HepG2 (cell line): ENCODE data around the gene METTL23. TPM values are rescaled to one million over a fixed set of nuclear protein-coding genes. Genes with fewer than 3 reads are reported as not detected.

Source experiments
- HMG20B ChIP-seq: conservative IDR thresholded peaks from 2 replicates; pipeline ENCODE4 v1.6.1; 2016; ENCODE audit warnings: missing genetic modification reagents, missing compliant biosample characterization
- HNF1B ChIP-seq: sonication (generic); formaldehyde crosslinking; IDR thresholded peaks from 2 replicates; pipeline ENCODE4 v1.5.1; 2020; ENCODE audit warnings: mild to moderate bottlenecking, moderate library complexity, missing genetic modification reagents
- JUN ChIP-seq: sonication (generic); formaldehyde crosslinking; IDR thresholded peaks from 2 replicates; pipeline ENCODE4 v1.4.0; 2020; ENCODE audit warnings: mild to moderate bottlenecking, missing genetic modification reagents
- NR2F1 ChIP-seq, 2 experiments: fragments of 450-650 bp in 1 of 2; formaldehyde crosslinking in 1 of 2; IDR thresholded peaks; 2 replicates each; pipeline versions ENCODE4 v1.5.0 to v1.6.1; 2016 to 2020; ENCODE audit warnings: mild to moderate bottlenecking in 1 of 2, missing compliant biosample characterization in 1 of 2, missing genetic modification reagents in 1 of 2, moderate library complexity in 1 of 2
- RNF2 ChIP-seq: fragments of 450-650 bp; conservative IDR thresholded peaks from 2 replicates; pipeline ENCODE4 v1.6.1; 2016; ENCODE audit warnings: low read depth
- SALL1 ChIP-seq: sonication (generic); formaldehyde crosslinking; IDR thresholded peaks from 2 replicates; pipeline ENCODE4 v1.8.0; 2022; ENCODE audit warnings: mild to moderate bottlenecking, missing genetic modification reagents
- SNRNP70 ChIP-seq: fragments of 200-400 bp; formaldehyde crosslinking; IDR thresholded peaks from 2 replicates; pipeline ENCODE4 v1.6.1; 2017; ENCODE audit warnings: mild to moderate bottlenecking, low read depth, low read length, moderate library complexity
- SSRP1 ChIP-seq: IDR thresholded peaks from 2 replicates; pipeline ENCODE4 v1.6.1; 2016; ENCODE audit warnings: control low read depth
- ZNF138 ChIP-seq: sonication (generic); formaldehyde crosslinking; IDR thresholded peaks from 2 replicates; pipeline ENCODE4 v1.5.0; 2020; ENCODE audit warnings: mild to moderate bottlenecking, low read depth, missing genetic modification reagents
- ZNF510 ChIP-seq: sonication (generic); formaldehyde crosslinking; IDR thresholded peaks from 2 replicates; pipeline ENCODE4 v1.4.0; 2020; ENCODE audit warnings: low read depth, mild to moderate bottlenecking, missing genetic modification reagents
- ZNF552 ChIP-seq: sonication (generic); formaldehyde crosslinking; IDR thresholded peaks from 2 replicates; pipeline ENCODE4 v1.9.0; 2022; ENCODE audit warnings: missing genetic modification reagents, mild to moderate bottlenecking, borderline replicate concordance
- ZNF557 ChIP-seq: sonication (generic); formaldehyde crosslinking; IDR thresholded peaks from 2 replicates; pipeline ENCODE4 v1.4.0; 2020; ENCODE audit warnings: missing genetic modification reagents
- ZNF687 ChIP-seq: sonication (generic); formaldehyde crosslinking; IDR thresholded peaks from 2 replicates; pipeline ENCODE4 v1.5.1; 2020; ENCODE audit warnings: mild to moderate bottlenecking, missing genetic modification reagents, moderate library complexity
- ZNF792 ChIP-seq: IDR thresholded peaks from 2 replicates; pipeline ENCODE4 v1.6.1; 2016
- ZNF883 ChIP-seq: sonication (generic); formaldehyde crosslinking; IDR thresholded peaks from 2 replicates; pipeline ENCODE4 v1.5.1; 2020; ENCODE audit warnings: mild to moderate bottlenecking, missing genetic modification reagents; ENCODE audit errors: not compliant biosample characterization
- polyA plus RNA-seq, 8 experiments: library from polyadenylated mRNA; depleted of rRNA in 3 of 8; stranded (reverse) in 7 of 8; unstranded in 1 of 8; fragments of >200 nt; fragmentation: Illumina TruSeq in 4 of 8; extraction: Trizol in 4 of 8; gene quantifications; 2 replicates each; pipeline versions ENCODE4 v1.2.1 to v1.2.3, GENCODE V29; 2011 to 2016; ENCODE audit warnings: low read depth in 4 of 8, missing spikeins in 1 of 8, mixed read lengths in 1 of 8; ENCODE audit not compliant: insufficient read depth in 1 of 8
- total RNA-seq, 5 experiments: library from RNA; depleted of rRNA; stranded (reverse); fragments of >200 nt; fragmentation: Illumina TruSeq; extraction: Trizol; gene quantifications; 2 replicates each; pipeline ENCODE4 v1.2.3, GENCODE V29; 2016; ENCODE audit warnings: low read depth in 1 of 5
- TF ChIP-seq, protein P1 (sequence below): sonication (generic); formaldehyde crosslinking; conservative IDR thresholded peaks from 2 replicates; pipeline ENCODE4 v1.8.0; 2022; ENCODE audit warnings: mild to moderate bottlenecking, moderate library complexity, missing genetic modification reagents
- TF ChIP-seq, protein P2 (sequence below): sonication (generic); formaldehyde crosslinking; IDR thresholded peaks from 2 replicates; pipeline ENCODE4 v1.4.0; 2020; ENCODE audit warnings: missing genetic modification reagents, low read depth, mild to moderate bottlenecking, borderline replicate concordance
- TF ChIP-seq, protein P3 (sequence below): sonication (generic); formaldehyde crosslinking; IDR thresholded peaks from 2 replicates; pipeline ENCODE4 v1.4.0; 2020; ENCODE audit warnings: missing genetic modification reagents

The METTL23 gene
- total and polyA plus RNA-seq, 2 of the 13 experiments (the other 11 are each of a cell fraction or from before 2014, with no cell fraction given): 39.9 to 104 TPM

DNA sequence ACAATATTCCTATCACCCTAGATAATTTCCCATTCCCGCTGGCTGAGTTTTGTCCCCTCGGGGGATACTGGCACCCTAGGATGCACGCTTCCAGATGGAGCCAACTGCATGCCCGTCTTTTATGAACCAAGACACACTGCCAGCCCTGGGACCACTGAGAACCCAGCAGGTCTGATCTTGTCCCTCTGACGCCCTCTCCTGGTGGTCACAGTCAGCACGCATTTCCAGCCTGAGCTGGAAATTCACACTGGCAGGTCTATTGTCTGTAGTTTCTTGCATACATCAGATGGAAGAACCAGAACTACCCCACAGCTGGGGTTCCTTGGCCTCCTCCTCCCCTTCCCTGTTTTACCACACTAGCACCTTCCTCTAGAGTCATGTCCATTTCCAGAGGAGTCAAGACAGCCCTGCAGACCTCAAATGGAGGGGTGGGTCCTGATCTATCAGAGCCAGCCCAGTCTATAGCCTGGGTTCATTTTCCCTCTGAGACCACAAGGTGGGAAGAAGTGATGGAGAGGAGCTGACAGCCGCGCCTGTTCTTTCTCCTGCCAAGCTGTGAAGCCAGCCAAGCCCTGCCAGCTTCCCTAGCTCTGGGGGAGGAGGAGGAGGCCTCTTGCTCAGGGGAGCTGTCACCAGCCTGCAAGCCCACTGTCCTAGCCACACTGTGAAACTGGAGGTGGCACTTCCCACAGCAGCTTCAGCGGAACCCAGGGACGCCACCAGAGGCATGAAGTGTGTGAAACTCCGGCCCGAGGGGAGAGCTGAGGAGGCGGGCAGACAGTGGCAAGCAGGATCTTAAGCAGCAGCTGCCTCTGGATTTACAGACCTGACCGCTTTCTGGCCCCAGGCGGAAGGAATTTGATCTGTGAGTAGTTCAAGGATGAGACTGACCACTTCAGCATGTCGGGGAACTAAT, 45.2 kb upstream of the METTL23 start (continued):
- TF ChIP-seq, protein P1, sequence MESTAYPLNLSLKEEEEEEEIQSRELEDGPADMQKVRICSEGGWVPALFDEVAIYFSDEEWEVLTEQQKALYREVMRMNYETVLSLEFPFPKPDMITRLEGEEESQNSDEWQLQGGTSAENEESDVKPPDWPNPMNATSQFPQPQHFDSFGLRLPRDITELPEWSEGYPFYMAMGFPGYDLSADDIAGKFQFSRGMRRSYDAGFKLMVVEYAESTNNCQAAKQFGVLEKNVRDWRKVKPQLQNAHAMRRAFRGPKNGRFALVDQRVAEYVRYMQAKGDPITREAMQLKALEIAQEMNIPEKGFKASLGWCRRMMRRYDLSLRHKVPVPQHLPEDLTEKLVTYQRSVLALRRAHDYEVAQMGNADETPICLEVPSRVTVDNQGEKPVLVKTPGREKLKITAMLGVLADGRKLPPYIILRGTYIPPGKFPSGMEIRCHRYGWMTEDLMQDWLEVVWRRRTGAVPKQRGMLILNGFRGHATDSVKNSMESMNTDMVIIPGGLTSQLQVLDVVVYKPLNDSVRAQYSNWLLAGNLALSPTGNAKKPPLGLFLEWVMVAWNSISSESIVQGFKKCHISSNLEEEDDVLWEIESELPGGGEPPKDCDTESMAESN (CRISPR knock-in tag): no peak
- TF ChIP-seq ZNF883 (CRISPR knock-in tag): peak; percentile 76
- TF ChIP-seq ZNF557 (CRISPR knock-in tag): no peak
- TF ChIP-seq ZNF552 (CRISPR knock-in tag): no peak
- peak; percentile 79 for TF ChIP-seq SALL1
- TF ChIP-seq, protein P2, sequence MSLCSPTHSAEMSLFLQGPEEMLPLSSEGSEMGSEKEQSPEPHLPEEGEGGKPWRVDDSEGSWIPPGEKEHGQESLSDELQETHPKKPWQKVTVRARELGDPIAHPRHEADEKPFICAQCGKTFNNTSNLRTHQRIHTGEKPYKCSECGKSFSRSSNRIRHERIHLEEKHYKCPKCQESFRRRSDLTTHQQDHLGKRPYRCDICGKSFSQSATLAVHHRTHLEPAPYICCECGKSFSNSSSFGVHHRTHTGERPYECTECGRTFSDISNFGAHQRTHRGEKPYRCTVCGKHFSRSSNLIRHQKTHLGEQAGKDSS (CRISPR knock-in tag): peak; percentile 27; the same call in 1 of the 2 replicates
- no peak for TF ChIP-seq ZNF510 (CRISPR knock-in tag)
- TF ChIP-seq ZNF138 (CRISPR knock-in tag): no peak
- TF ChIP-seq ZNF687 (CRISPR knock-in tag): peak; percentile 43; the same call in 1 of the 2 replicates
- TF ChIP-seq, protein P3, sequence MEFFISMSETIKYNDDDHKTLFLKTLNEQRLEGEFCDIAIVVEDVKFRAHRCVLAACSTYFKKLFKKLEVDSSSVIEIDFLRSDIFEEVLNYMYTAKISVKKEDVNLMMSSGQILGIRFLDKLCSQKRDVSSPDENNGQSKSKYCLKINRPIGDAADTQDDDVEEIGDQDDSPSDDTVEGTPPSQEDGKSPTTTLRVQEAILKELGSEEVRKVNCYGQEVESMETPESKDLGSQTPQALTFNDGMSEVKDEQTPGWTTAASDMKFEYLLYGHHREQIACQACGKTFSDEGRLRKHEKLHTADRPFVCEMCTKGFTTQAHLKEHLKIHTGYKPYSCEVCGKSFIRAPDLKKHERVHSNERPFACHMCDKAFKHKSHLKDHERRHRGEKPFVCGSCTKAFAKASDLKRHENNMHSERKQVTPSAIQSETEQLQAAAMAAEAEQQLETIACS (CRISPR knock-in tag): no peak
- TF ChIP-seq HNF1B: peak; percentile 59; the same call in 1 of the 2 replicates
- no peak for TF ChIP-seq RNF2
- 0 out of 2 replicates have a peak, but pooled peaks have one; percentile 33 for TF ChIP-seq HMG20B
- no peak for TF ChIP-seq SNRNP70
- TF ChIP-seq NR2F1 (CRISPR knock-in tag; IDR thresholded peaks at IDR 0.05): no peak
- TF ChIP-seq SSRP1 (CRISPR knock-in tag): peak; percentile 45; the same call in 1 of the 2 replicates
- TF ChIP-seq ZNF792: 0 out of 2 replicates have a peak, but pooled peaks have one; percentile 42
- no peak for TF ChIP-seq JUN (CRISPR knock-in tag)
